ENCODE measurements around the gene DNAI7.

DNA sequence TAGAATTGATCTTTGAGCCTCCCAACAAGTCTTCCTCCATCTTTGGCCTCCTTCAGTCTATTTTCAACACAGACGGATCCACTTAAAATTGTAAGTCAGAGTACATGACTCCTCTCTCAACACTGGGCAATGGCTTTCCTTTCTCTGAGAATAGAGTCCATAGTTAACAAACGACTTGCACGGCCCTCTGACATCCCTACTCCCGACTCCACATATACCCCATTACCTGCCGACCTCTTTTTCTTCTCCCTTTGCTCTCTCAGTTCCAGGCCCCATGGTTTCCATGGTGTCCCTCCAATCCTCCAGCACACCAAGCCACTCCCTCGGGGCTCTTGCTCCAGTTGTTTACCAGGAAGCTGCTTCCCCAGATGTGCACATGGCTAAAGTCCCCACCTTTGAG lies 84.7 kb downstream of the DNAI7 start:
- TF ChIP-seq POLR2AphosphoS5 (IDR thresholded peaks at IDR 0.05) (no peak), POLR2A (IDR thresholded peaks at IDR 0.05) (no peak)
- TF ChIP-seq, protein P1, sequence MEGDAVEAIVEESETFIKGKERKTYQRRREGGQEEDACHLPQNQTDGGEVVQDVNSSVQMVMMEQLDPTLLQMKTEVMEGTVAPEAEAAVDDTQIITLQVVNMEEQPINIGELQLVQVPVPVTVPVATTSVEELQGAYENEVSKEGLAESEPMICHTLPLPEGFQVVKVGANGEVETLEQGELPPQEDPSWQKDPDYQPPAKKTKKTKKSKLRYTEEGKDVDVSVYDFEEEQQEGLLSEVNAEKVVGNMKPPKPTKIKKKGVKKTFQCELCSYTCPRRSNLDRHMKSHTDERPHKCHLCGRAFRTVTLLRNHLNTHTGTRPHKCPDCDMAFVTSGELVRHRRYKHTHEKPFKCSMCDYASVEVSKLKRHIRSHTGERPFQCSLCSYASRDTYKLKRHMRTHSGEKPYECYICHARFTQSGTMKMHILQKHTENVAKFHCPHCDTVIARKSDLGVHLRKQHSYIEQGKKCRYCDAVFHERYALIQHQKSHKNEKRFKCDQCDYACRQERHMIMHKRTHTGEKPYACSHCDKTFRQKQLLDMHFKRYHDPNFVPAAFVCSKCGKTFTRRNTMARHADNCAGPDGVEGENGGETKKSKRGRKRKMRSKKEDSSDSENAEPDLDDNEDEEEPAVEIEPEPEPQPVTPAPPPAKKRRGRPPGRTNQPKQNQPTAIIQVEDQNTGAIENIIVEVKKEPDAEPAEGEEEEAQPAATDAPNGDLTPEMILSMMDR (IDR thresholded peaks at IDR 0.05), result no peak

Data from prostate gland (tissue), 2 donors.